NCI-H2227 (cell line): ENCODE measurements around the gene NSUN2.
"Not testable (repeated sequence)": the region's sequence is repeated elsewhere in the genome, so short reads cannot be mapped to it uniquely, and the experiment has no call there.

Experiments
- DNase-seq: peaks from one replicate; lab custom pipeline; 2025; ENCODE audit not compliant: unreplicated experiment; lab: John Stamatoyannopoulos, UW

NSUN2 gene

GRCh38 chr5:6584727-6585126, 48.1 kb downstream of the NSUN2 start:
- DNase-seq, result no peak

DNA sequence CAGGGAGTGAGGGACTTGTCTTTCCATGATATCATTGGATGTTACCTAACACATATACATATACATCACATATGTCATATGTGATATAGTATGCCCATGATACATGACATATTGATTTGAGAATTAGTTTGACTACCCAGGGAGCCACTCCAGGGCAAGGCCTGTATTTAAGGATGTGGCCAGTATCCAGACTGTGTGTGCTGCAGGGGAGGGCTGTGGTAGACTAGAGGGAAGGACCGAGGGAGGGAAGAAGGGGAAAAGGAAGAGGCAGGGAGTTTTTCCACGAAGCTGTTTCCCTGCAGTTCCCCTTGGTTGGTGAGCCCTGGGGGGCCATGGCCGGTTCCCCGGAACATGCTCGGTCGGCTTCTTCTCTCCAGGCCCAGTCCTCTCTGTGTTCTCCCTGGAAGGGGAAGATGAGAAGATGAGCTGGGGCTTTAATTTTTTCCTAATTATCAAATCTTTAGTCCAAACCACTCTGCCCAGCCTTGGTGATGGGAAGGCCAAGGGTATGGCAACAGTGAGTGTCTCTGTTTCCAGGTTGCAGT, 48.7 kb downstream of the NSUN2 start:
- DNase-seq, result no peak

DNA sequence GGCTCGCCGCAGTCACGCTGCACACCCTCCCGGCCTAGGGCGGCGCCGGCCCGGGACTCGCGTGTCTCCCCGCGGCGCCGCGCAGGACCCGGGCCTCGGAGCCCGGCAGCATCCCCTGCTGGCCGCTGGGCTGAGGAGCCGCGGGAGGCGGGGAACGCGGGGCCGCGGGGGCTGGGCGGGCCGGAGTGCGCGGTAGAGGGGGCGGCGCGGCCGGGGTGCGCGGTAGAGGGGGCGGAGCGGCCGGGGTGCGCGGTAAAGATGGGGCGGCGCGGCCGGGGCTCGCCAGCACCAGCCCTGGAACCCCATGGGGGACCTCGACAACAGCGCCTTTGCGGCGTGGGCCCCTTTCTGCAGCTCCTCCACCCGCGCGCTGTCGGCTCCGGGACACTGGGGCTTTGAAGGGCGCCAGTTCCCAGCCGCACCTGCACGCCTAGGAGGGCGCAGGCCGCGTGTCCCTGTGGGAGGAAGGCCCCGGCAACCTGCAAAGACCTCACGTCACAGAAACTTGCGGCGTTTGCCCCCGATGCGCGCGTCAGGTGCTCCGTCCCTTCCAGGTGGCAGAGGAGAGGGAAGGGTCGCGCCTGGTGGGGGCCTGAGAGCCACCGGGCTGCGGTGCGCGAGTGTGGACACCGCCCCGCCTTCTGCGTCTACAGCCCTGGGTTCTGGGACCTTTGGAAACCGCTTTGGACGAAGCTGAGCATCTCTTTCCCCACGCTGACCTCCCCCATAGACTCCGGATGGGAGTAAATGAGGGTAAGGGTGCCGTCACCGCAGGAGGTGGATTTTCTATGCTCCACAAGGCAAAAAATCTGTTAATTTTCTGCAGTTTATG, 49.6 kb downstream of the NSUN2 start:
- DNase-seq, result peak; percentile 82

- DNase-seq, result no peak
Observed at GRCh38 chr5:6582507-6583048, 50.3 kb downstream of the NSUN2 start.

GRCh38 chr5:6581559-6582426, 51.1 kb downstream of the NSUN2 start:
- no peak for DNase-seq

GRCh38 chr5:6581090-6581489, 51.8 kb downstream of the NSUN2 start:
- DNase-seq, result no peak

DNA sequence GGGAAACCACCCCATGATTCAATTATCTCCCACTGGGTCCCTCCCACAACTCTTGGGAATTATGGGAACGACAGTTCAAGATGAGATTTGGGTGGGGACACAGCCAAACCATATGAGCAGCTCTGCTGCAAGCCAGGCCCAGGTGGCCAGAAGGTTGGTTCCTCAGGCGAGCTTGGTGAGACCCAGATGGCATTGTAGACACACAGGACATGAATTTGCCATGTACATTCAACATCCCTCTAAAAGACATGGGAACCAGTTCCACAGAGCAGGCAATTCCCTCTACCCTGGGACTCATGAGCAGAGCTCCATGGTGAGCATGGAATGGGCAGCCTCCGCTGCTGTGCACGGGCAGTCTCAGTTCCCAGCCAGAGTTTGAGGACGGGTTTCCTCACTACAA, 53.3 kb downstream of the NSUN2 start:
- DNase-seq, result no peak

GRCh38 chr5:6578676-6579343, 54.0 kb downstream of the NSUN2 start:
- no peak for DNase-seq

GRCh38 chr5:6576861-6577501, 55.9 kb downstream of the NSUN2 start:
- peak; percentile 71 for DNase-seq

DNA sequence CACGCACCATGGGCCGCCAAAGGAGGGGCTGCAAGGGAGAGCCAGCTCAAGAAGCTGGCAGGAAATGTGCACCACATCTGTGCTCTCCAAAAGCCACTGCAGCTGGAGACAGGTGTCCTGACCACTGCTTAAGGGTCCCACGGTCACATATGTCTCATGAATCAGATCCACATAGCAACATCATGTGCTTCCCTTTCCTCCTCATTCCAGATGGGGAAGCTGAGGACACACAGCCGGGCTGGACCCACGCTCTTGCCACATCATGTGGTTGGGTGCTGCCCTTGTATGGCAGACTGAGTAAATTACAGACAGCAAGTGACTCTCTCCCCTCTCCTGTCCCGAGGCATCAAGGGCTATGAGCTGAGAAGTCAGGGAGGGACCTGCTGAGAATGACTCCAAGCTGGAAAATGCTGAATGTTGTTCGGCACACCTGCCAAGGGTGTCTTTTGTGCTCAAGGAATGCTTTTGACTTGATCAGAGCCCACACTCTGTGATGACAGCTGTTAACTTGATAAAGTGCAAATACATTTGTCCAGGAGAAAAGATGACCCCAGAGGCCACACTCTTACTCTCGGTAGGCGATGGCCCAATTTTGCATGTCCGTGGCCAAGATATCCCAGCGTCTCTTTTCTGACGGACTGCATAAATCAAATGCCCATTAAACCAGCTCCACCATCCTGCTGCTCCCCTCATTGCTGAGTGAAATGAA, 58.2 kb downstream of the NSUN2 start:
- DNase-seq, result no peak

GRCh38 chr5:6574111-6574510, 58.7 kb downstream of the NSUN2 start:
- no peak for DNase-seq

- DNase-seq, result no peak
Observed at GRCh38 chr5:6573651-6574101, 59.2 kb downstream of the NSUN2 start.

DNA sequence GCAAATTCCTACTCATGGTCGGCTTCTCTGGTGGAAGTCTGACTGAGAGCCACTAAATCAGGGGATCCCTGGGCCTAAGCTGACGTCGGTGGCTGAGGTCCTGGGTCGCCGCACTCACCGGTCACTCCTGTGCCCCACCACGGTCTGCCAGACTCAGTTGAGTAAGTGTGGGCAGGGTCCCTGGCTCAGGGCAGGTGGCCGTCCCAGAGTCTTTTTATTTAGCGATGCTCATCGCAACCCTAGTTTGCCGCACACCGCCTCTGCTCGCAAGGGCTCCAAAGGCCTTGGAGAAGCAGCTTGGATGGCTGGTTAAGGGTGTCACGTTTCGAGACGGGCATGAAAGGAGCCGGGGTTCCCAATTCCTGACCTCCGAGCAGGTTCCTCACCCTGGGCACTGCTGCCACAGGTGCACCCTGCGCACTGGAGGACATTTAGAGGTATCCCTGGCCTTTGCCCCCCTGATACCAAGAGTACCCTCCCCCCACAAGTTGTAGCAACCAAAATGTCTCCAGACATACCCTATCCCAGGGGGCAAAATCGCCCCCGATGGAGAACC, 59.9 kb downstream of the NSUN2 start:
- no peak for DNase-seq

- DNase-seq, result no peak
Observed at GRCh38 chr5:6572086-6572824, 60.6 kb downstream of the NSUN2 start.

- not testable (repeated sequence) for DNase-seq
Observed at GRCh38 chr5:6571607-6572006, 61.2 kb downstream of the NSUN2 start.

DNA sequence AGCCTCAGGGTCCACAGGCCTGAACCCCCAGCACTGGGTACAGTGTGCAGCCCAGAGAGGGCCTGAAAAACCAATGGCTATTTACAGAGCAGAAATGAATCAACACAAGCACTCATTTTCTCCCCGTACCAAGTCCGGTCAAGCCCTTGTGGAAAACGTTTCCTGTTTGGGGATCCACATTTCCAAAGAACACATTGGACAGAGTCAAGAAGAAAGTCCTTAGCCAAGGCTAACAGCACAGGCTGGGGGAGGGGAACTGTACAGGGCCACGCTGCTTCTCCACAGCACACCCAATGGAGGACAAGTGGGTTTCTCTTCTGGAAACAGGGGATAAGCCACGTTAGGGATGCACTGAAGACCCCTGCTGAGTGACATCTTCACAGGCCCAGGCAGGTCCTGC, 62.3 kb downstream of the NSUN2 start:
- DNase-seq, result no peak

DNA sequence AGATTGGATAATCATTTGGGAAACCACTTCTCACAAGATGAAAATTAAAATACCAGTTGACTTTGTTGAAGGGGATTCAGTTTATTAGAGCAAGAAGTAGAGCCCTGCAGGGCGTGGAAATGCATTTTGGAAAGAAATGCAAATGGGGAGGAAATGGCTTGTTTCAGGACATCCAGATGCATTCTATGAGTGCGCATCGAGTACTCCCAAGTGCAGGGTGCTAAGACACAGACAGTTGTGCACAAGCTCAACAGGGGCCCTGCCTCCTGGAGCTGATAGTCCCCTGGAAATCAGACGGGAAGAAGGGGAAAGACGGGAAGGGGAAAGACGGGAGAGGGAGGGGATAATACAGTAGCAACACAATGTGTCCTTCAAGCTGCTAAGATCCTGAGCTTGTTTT, 64.0 kb downstream of the NSUN2 start:
- DNase-seq, result no peak

- DNase-seq, result no peak
Observed at GRCh38 chr5:6568383-6568782, 64.5 kb downstream of the NSUN2 start.

- DNase-seq, result no peak
Observed at GRCh38 chr5:6567835-6568234, 65.0 kb downstream of the NSUN2 start.
